HG02840 (cell line): ENCODE results near the gene GPR142.

Experiments
- ATAC-seq: cut with Tn5 transposase; IDR thresholded peaks from one replicate; pipeline ENCODE4 v1.9.1; 2021; ENCODE audit warnings: mild to moderate bottlenecking, moderate library complexity, moderate number of reproducible peaks; ENCODE audit not compliant: unreplicated experiment, low FRiP score

The GPR142 gene

GRCh38 chr17:74417178-74418045, 50.1 kb downstream of the GPR142 start:
- no peak for ATAC-seq

- ATAC-seq: no peak
Observed at GRCh38 chr17:74419928-74420411, 52.7 kb downstream of the GPR142 start.
